Right atrium auricular region (tissue), 2 donors: Measurements from ENCODE around the gene TTLL10. TPM values are rescaled to one million over a fixed set of nuclear protein-coding genes. Genes with fewer than 3 reads are reported as not detected.

Experiments used
- DNase-seq: peaks from one replicate; pipeline ENCODE4 v3.0.0-alpha.2; 2019; ENCODE audit warnings: low spot score
- H3K27ac ChIP-seq, 2 donors: fragments of 200-600 bp; sonication (generic); 1 replicate in 1 of 2; 2 replicates in 1 of 2; pipeline ENCODE4 v1.5.1; 2016 to 2019
- H3K27me3 ChIP-seq, 2 donors: fragments of 200-600 bp; sonication (generic); one replicate each; pipeline versions ENCODE4 v1.5.1 to v1.6.0; 2017 to 2019
- H3K36me3 ChIP-seq: fragments of 200-600 bp; sonication (generic); one replicate; pipeline ENCODE4 v1.5.1; 2016
- H3K4me1 ChIP-seq, 2 donors: fragments of 200-600 bp; sonication (generic); one replicate each; pipeline versions ENCODE4 v1.5.1 to v1.6.0; 2017 to 2019
- H3K4me3 ChIP-seq, 2 donors: fragments of 200-600 bp; sonication (generic); 1 replicate in 1 of 2; 2 replicates in 1 of 2; pipeline ENCODE4 v1.5.1; 2017 to 2019; ENCODE audit warnings: mild to moderate bottlenecking in 1 of 2, moderate library complexity in 1 of 2
- H3K9me3 ChIP-seq, 2 donors: fragments of 200-600 bp; sonication (generic); one replicate each; pipeline ENCODE4 v1.5.1; 2019
- total RNA-seq, 2 donors: library from RNA; depleted of rRNA; stranded (reverse); fragments of >200 nt; gene quantifications; one replicate each; pipeline ENCODE4 v1.1.0, GENCODE V29; 2016
- TF ChIP-seq, protein P1 (sequence below), 2 donors: fragments of 200-600 bp; sonication (generic); IDR thresholded peaks; one replicate each; pipeline ENCODE4 v1.5.1; 2019; ENCODE audit warnings: antibody characterized with exemption in 2 of 2

Gene TTLL10
- total RNA-seq, 2 donors from 2014 or later: not detected

DNA sequence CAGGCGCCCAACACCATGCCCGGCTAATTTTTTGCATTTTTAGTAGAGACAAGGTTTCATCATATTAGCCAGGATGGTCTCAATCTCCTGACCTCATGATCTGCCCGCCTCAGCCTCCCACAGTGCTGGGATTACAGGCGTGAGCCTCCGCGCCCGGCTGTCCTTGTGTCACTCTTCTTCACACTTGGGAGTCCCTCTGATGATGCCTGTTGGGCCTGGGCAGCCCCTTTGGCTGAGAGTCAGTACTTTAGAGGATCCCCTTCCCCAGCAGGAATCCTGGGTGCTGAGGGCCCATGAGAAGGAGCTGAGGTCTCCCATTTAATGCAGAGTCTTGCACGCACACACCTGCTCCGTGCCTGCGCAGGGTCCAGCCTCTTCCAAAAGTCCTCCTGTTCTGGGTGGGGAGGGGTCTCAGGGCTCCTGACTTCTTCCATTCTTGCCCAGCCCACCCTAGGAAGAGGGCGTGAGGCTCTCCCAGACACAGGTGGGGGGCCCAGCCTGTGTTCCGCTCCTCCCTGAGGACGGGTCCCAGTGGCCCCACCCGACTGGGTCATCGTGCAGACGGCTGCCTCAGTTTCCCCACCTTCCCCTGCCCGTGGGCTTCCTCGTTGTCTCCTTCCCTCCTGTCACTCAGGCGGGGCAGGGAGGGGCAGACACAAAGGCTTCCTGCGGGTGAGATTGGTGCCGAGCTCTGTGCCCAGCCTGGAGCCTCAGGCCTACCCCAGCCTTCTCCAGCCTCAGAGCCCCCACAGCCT, 3.9 kb downstream of the TTLL10 start:
- Histone ChIP-seq H3K4me3 (no peak overlapping the region), H3K27ac (no peak overlapping the region), H3K36me3 (no peaks in the 10 kb centered on the region), H3K9me3 (no peaks in the 10 kb centered on the region), H3K27me3 (peaks cover 0 to 15% of the 10 kb centered on the region in 2 donors), H3K4me1 (peaks cover 0 to 9% of the 10 kb centered on the region in 2 donors)
- no peak for DNase-seq
- TF ChIP-seq, protein P1, sequence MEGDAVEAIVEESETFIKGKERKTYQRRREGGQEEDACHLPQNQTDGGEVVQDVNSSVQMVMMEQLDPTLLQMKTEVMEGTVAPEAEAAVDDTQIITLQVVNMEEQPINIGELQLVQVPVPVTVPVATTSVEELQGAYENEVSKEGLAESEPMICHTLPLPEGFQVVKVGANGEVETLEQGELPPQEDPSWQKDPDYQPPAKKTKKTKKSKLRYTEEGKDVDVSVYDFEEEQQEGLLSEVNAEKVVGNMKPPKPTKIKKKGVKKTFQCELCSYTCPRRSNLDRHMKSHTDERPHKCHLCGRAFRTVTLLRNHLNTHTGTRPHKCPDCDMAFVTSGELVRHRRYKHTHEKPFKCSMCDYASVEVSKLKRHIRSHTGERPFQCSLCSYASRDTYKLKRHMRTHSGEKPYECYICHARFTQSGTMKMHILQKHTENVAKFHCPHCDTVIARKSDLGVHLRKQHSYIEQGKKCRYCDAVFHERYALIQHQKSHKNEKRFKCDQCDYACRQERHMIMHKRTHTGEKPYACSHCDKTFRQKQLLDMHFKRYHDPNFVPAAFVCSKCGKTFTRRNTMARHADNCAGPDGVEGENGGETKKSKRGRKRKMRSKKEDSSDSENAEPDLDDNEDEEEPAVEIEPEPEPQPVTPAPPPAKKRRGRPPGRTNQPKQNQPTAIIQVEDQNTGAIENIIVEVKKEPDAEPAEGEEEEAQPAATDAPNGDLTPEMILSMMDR (IDR thresholded peaks at IDR 0.05): no peak

DNA sequence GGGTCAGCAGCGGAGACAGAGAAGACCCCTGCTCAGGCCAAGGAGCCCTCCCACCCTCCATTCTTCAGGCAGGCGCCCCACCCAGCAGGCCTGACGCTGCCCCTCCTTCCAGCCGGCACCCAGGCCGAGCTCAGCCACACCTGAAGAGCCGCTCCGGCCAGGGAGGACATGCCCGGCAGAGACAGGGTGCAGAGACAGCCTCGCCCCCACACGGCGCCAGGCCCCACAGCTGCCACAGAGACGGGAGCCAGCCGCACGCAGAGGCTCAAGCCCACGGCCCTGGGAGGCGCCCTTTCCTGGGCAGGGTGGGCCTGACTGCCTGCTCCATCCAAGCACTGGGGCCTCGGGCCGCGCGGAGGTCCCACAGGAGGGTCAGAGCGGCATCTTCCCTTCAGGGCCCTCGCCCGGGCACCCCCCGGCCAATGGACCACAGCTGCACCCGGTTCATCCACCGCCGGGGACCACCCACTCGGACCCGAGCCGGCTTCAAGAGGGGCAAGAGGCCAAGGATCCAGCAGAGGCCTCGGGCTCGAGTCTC, 5.2 kb downstream of the TTLL10 start:
- Histone ChIP-seq H3K36me3 (no peaks in the 10 kb centered on the region), H3K4me1 (peaks cover 0 to 2% of the 10 kb centered on the region in 2 donors), H3K27ac (no peak overlapping the region), H3K27me3 (peaks cover 0 to 7% of the 10 kb centered on the region in 2 donors), H3K9me3 (no peaks in the 10 kb centered on the region), H3K4me3 (no peak overlapping the region)
- TF ChIP-seq, protein P1 (IDR thresholded peaks at IDR 0.05): no peak
- DNase-seq: no peak

DNA sequence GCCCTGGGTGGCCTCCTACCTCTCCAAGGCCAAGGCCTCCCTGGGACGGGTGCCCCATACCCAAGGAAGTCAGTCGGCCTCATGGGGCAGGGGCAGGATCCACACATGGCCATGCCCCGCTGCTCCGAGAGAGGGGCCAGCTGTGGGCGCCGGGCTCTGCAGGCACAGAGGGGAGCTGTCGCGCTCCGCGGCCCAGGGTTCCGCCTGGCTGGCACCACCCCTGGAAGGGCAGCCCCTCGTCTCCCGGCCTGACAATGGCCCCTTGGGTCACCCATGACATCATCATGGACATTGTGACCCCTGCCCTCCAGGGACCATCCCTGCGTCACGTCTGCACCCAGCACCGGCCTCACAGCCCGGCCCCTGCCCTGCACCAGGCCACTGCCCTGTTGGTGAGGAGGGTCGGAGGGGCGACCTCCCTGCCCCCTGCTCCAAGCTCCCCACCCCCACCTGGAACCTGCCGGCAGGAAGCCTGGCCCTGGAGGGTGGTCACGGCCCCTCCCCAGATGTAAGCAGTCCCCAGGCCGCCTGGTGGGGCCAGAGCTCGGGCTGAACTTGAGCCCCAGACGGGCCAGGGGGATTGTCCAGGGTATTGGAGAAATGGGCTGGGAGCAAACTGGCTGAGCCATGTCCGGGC, 5.8 kb downstream of the TTLL10 start:
- H3K4me3 ChIP-seq: no peak overlapping the region
- no peak for DNase-seq
- no peaks in the 10 kb centered on the region for H3K4me1 ChIP-seq
- H3K27me3 ChIP-seq: peaks cover 0 to 7% of the 10 kb centered on the region in 2 donors
- H3K9me3 ChIP-seq: no peaks in the 10 kb centered on the region
- H3K27ac ChIP-seq: no peak overlapping the region
- no peaks in the 10 kb centered on the region for H3K36me3 ChIP-seq
- TF ChIP-seq, protein P1 (IDR thresholded peaks at IDR 0.05): no peak

DNA sequence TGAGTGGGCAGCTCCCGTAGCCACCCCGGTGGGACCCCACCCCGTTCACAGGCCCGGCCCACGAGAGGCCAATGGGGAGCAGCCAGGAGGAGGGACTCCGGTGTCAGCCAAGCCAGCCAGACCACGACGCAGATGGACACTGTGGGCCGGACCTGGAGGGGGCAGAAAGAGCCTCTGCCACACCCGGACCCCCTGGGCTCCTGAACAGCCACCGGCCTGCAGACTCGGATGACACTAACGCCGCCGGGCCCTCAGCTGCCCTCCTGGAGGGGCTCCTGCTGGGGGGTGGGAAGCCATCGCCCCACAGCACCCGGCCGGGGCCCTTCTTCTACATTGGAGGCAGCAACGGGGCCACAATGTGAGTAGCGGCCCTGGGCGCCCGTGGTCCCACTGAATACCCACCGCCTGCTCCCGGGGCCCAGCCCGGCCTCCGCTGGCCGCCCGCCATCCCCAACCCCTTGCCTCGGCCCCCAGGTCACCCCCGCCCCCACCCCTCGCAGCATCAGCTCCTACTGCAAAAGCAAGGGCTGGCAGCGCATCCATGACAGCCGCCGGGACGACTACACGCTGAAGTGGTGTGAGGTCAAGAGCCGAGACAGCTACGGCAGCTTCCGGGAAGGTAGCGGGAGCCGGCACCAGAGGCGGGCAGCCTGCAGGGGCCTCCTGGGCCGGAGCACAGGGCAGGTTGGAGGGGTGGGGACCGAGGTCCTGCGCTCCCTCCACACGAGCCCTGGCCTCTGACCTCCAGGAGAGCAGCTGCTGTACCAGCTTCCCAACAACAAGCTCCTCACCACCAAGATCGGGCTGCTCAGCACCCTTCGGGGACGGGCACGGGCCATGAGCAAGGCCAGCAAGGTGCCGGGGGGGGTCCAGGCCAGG, 6.5 kb downstream of the TTLL10 start:
- no peaks in the 10 kb centered on the region for H3K4me1 ChIP-seq
- no peak for DNase-seq
- TF ChIP-seq, protein P1 (IDR thresholded peaks at IDR 0.05): no peak
- no peaks in the 10 kb centered on the region for H3K36me3 ChIP-seq
- H3K27ac ChIP-seq: no peak overlapping the region
- H3K9me3 ChIP-seq: no peaks in the 10 kb centered on the region
- H3K27me3 ChIP-seq: peaks cover 0 to 7% of the 10 kb centered on the region in 2 donors
- H3K4me3 ChIP-seq: no peak overlapping the region

DNA sequence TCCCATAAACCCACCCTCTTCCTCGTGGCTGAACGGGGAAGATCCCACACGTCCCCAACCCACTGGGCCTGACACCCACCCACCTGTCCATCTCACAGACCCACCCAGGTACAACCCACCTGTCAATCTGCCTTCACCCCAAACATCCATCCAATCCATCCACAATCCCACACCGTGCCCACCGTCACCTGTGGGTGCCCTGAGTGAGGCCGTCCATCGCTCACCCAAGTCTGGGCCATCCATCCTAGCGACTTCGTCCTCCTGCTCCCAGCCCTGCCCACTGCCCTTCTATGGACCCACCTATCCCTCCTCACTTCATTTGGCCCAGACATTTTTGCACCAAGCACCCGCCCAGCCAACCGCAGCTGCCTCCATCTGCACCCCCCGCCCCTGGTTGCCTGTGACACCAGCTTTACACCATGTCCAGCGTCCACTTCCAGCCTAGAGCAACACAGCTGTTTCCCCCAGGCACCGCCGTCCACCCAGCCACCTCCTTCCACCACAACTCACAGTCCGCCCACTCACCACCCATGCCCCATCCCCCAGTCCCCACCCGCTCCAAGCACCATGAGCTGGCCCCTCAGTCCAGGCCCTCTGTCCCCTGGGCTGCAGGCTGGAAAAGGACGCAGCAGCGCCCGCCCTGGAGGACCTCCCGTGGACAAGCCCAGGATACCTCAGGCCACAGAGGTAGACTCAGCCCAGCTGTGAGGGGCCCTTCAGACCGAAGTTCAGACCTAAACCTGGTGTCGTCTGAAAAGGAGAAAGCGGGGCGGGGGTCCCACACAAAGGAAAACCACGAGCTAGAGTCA, 7.7 kb downstream of the TTLL10 start:
- no peaks in the 10 kb centered on the region for H3K4me1 ChIP-seq
- no peaks in the 10 kb centered on the region for H3K9me3 ChIP-seq
- no peak overlapping the region for H3K27ac ChIP-seq
- H3K27me3 ChIP-seq: peaks cover 0 to 7% of the 10 kb centered on the region in 2 donors
- no peak for DNase-seq
- no peaks in the 10 kb centered on the region for H3K36me3 ChIP-seq
- no peak overlapping the region for H3K4me3 ChIP-seq
- TF ChIP-seq, protein P1 (IDR thresholded peaks at IDR 0.05): no peak
